Activated CD4-positive, alpha-beta memory T cell treated with anti-CD3 and anti-CD28 coated beads, Interleukin-2, amount 10 ng/mL, durations not matched to agents 7 days and 5 days (primary cell): ENCODE data around the gene ANKRD33B. TPM values are rescaled to one million over a fixed set of nuclear protein-coding genes. Genes with fewer than 3 reads are reported as not detected.
"Not testable (repeated sequence)": the region's sequence is repeated elsewhere in the genome, so short reads cannot be mapped to it uniquely, and the experiment has no call there.

Experiments used
- CTCF ChIA-PET: fragments of 350-600 bp; sonication (Branson Sonifier 250); formaldehyde crosslinking; loops from one replicate; lab custom pipeline; 2021; ENCODE audit warnings: antibody characterized with exemption, inconsistent platforms; lab: Charles Lee
- POLR2A ChIA-PET: fragments of 350-600 bp; sonication (Branson Sonifier 250); formaldehyde crosslinking; loops from one replicate; lab custom pipeline; 2021; ENCODE audit warnings: antibody characterized with exemption; lab: Charles Lee
- DNase-seq: peaks from one replicate; pipeline ENCODE4 v3.0.0-alpha.2; 2020
- H3K27ac Mint-ChIP-seq: one replicate; pipeline ENCODE4 v1.8.0; 2021; ENCODE audit warnings: mild to moderate bottlenecking, mixed read lengths
- H3K27me3 Mint-ChIP-seq: one replicate; pipeline ENCODE4 v1.8.0; 2021; ENCODE audit warnings: mixed read lengths
- H3K36me3 Mint-ChIP-seq: one replicate; pipeline ENCODE4 v1.8.0; 2021; ENCODE audit warnings: low read depth, mixed read lengths
- H3K4me1 Mint-ChIP-seq: one replicate; pipeline ENCODE4 v1.8.0; 2021; ENCODE audit warnings: mixed read lengths
- H3K4me3 Mint-ChIP-seq: one replicate; pipeline ENCODE4 v1.8.0; 2021; ENCODE audit warnings: mild to moderate bottlenecking, mixed read lengths
- H3K9me3 Mint-ChIP-seq: one replicate; pipeline ENCODE4 v1.8.0; 2021; ENCODE audit warnings: mixed read lengths
- total RNA-seq, 2 experiments: library from RNA; stranded (reverse); gene quantifications; one replicate each; pipeline ENCODE4 v1.2.3, GENCODE V29; 2021

Gene ANKRD33B
- total RNA-seq, 2 experiments from 2014 or later, result 9.5 to 9.9 TPM

GRCh38 chr5:10625700-10626472, 62.0 kb downstream of the ANKRD33B start:
- CTCF ChIA-PET, result interaction anchor here (0.9 to 5.2 kb wide), 5 partner anchors 11 to 342 kb away, joined by 3 to 118 read pairs (median 21); no protein-coding TSS in a partner anchor
- H3K27ac Mint-ChIP-seq, result no peak overlapping the region
- H3K9me3 Mint-ChIP-seq, result no peaks in the 10 kb centered on the region
- H3K36me3 Mint-ChIP-seq, result peaks cover 10% of the 10 kb centered on the region
- no peak overlapping the region for H3K4me3 Mint-ChIP-seq
- H3K27me3 Mint-ChIP-seq, result no peaks in the 10 kb centered on the region
- no peak for DNase-seq
- H3K4me1 Mint-ChIP-seq, result peaks cover 44% of the 10 kb centered on the region
- POLR2A ChIA-PET, result interaction anchor here (1.2 to 1.5 kb wide), 2 partner anchors 9 to 10 kb away, joined by 3 read pairs; no protein-coding TSS in a partner anchor

- no peak overlapping the region for H3K4me3 Mint-ChIP-seq
- POLR2A ChIA-PET, result interaction anchor here (1.1 to 1.5 kb wide), 4 partner anchors 8 to 178 kb away, joined by 3 to 4 read pairs (median 3); no protein-coding TSS in a partner anchor
- no peak overlapping the region for H3K27ac Mint-ChIP-seq
- no peak for DNase-seq
- CTCF ChIA-PET, result interaction anchor here (0.9 to 5.2 kb wide), 20 partner anchors 10 to 343 kb away, joined by 3 to 118 read pairs (median 6); partner anchors contain the start of gene MARCHF6
- peaks cover 8% of the 10 kb centered on the region for H3K36me3 Mint-ChIP-seq
- no peaks in the 10 kb centered on the region for H3K27me3 Mint-ChIP-seq
- no peaks in the 10 kb centered on the region for H3K9me3 Mint-ChIP-seq
- H3K4me1 Mint-ChIP-seq, result peaks cover 51% of the 10 kb centered on the region
Observed at GRCh38 chr5:10626473-10627013, 62.7 kb downstream of the ANKRD33B start.

GRCh38 chr5:10627160-10627701, 63.4 kb downstream of the ANKRD33B start:
- Mint-ChIP-seq H3K4me3 (peak overlapping the region; percentile 64), H3K27ac (peak overlapping the region; percentile 79)

GRCh38 chr5:10628601-10629000, 64.7 kb downstream of the ANKRD33B start:
- no peak overlapping the region for H3K27ac Mint-ChIP-seq
- ChIA-PET CTCF (interaction anchor here (1.3 to 5.2 kb wide), 23 partner anchors 8 to 379 kb away, joined by 3 to 118 read pairs (median 8); partner anchors contain the start of gene ATPSCKMT), POLR2A (interaction anchor here (0.6 to 1.9 kb wide), 6 partner anchors 33 to 345 kb away, joined by 3 to 7 read pairs (median 4); partner anchors contain the start of genes ANKRD33B, MARCHF6 and ROPN1L)
- peaks cover 63% of the 10 kb centered on the region for H3K4me1 Mint-ChIP-seq
- DNase-seq, result no peak
- no peaks in the 10 kb centered on the region for H3K27me3 Mint-ChIP-seq
- H3K4me3 Mint-ChIP-seq, result no peak overlapping the region
- H3K36me3 Mint-ChIP-seq, result peaks cover 10% of the 10 kb centered on the region
- H3K9me3 Mint-ChIP-seq, result no peaks in the 10 kb centered on the region

More at GRCh38 chr5:10627160-10627701, 63.4 kb downstream of the ANKRD33B start:
- ChIA-PET CTCF (interaction anchor here (0.6 to 5.2 kb wide), 61 partner anchors 8 to 378 kb away, joined by 3 to 118 read pairs (median 4); partner anchors contain the start of genes ATPSCKMT and MARCHF6), POLR2A (interaction anchor here (0.6 to 1.9 kb wide), 16 partner anchors 8 to 376 kb away, joined by 3 to 7 read pairs (median 3); partner anchors contain the start of genes ANKRD33B, DAP, MARCHF6 and ROPN1L)
- no peaks in the 10 kb centered on the region for H3K9me3 Mint-ChIP-seq
- peaks cover 8% of the 10 kb centered on the region for H3K36me3 Mint-ChIP-seq
- no peaks in the 10 kb centered on the region for H3K27me3 Mint-ChIP-seq
- no peak for DNase-seq
- H3K4me1 Mint-ChIP-seq, result peaks cover 51% of the 10 kb centered on the region

- H3K4me3 Mint-ChIP-seq, result no peak overlapping the region
- H3K36me3 Mint-ChIP-seq, result peaks cover 14% of the 10 kb centered on the region
- no peaks in the 10 kb centered on the region for H3K27me3 Mint-ChIP-seq
- H3K9me3 Mint-ChIP-seq, result no peaks in the 10 kb centered on the region
- H3K4me1 Mint-ChIP-seq, result peaks cover 74% of the 10 kb centered on the region
- POLR2A ChIA-PET, result interaction anchor here (1.0 kb wide), 1 partner anchor 66 kb away, joined by 3 read pairs; the partner anchor contains the start of gene ANKRD33B
- H3K27ac Mint-ChIP-seq, result no peak overlapping the region
- CTCF ChIA-PET, result interaction anchor here (0.8 to 5.2 kb wide), 6 partner anchors 54 to 346 kb away, joined by 3 to 118 read pairs (median 4); no protein-coding TSS in a partner anchor
- no peak for DNase-seq
Observed at GRCh38 chr5:10629682-10630081, 65.8 kb downstream of the ANKRD33B start.

- Mint-ChIP-seq H3K36me3 (peaks cover 14% of the 10 kb centered on the region), H3K4me1 (peaks cover 78% of the 10 kb centered on the region), H3K4me3 (no peak overlapping the region), H3K27ac (no peak overlapping the region), H3K27me3 (no peaks in the 10 kb centered on the region), H3K9me3 (no peaks in the 10 kb centered on the region)
- POLR2A ChIA-PET, result interaction anchor here (1.0 kb wide), 1 partner anchor 66 kb away, joined by 3 read pairs; the partner anchor contains the start of gene ANKRD33B
- no peak for DNase-seq
- CTCF ChIA-PET, result interaction anchor here (1.1 to 5.2 kb wide), 5 partner anchors 59 to 346 kb away, joined by 3 to 118 read pairs (median 5); no protein-coding TSS in a partner anchor
Observed at GRCh38 chr5:10630126-10630525, 66.3 kb downstream of the ANKRD33B start.

- CTCF ChIA-PET, result interaction anchor here (5.2 kb wide), 1 partner anchor 178 kb away, joined by 118 read pairs; no protein-coding TSS in a partner anchor
- H3K4me3 Mint-ChIP-seq, DNase-seq, H3K9me3 Mint-ChIP-seq, H3K27me3 Mint-ChIP-seq, POLR2A ChIA-PET: not testable (repeated sequence)
- H3K36me3 Mint-ChIP-seq, result peaks cover 11% of the 10 kb centered on the region
- peaks cover 85% of the 10 kb centered on the region for H3K4me1 Mint-ChIP-seq
- peak overlapping the region; percentile 0 for H3K27ac Mint-ChIP-seq
Observed at GRCh38 chr5:10630744-10631143, 66.9 kb downstream of the ANKRD33B start.

GRCh38 chr5:10631316-10631996, 67.6 kb downstream of the ANKRD33B start:
- CTCF ChIA-PET, result interaction anchor here (1.0 to 2.3 kb wide), 2 partner anchors 12 to 179 kb away, joined by 3 to 8 read pairs; no protein-coding TSS in a partner anchor
- DNase-seq, result no peak
- Mint-ChIP-seq H3K9me3 (no peaks in the 10 kb centered on the region), H3K4me3 (peak overlapping the region; percentile 66), H3K27me3 (no peaks in the 10 kb centered on the region), H3K27ac (peak overlapping the region; percentile 97), H3K4me1 (peaks cover 88% of the 10 kb centered on the region), H3K36me3 (peaks cover 11% of the 10 kb centered on the region)
- POLR2A ChIA-PET, result interaction anchor here (1.1 to 3.4 kb wide), 4 partner anchors 129 to 381 kb away, joined by 3 to 12 read pairs (median 6); partner anchors contain the start of genes ATPSCKMT, CCT5, DAP and MARCHF6

- CTCF ChIA-PET, result interaction anchor here (1.0 to 2.3 kb wide), 3 partner anchors 12 to 179 kb away, joined by 3 to 8 read pairs (median 6); no protein-coding TSS in a partner anchor
- Mint-ChIP-seq H3K36me3 (peaks cover 11% of the 10 kb centered on the region), H3K27me3 (no peaks in the 10 kb centered on the region), H3K9me3 (no peaks in the 10 kb centered on the region), H3K4me3 (peak overlapping the region; percentile 66), H3K27ac (peak overlapping the region; percentile 97), H3K4me1 (peaks cover 88% of the 10 kb centered on the region)
- peak; percentile 71 for DNase-seq
- POLR2A ChIA-PET, result interaction anchor here (0.8 to 3.4 kb wide), 5 partner anchors 38 to 382 kb away, joined by 3 to 12 read pairs (median 5); partner anchors contain the start of genes ATPSCKMT, CCT5, DAP and MARCHF6
Observed at GRCh38 chr5:10632110-10632761, 68.4 kb downstream of the ANKRD33B start.

GRCh38 chr5:10633271-10634049, 69.6 kb downstream of the ANKRD33B start:
- POLR2A ChIA-PET, result interaction anchor here (0.7 to 3.4 kb wide), 6 partner anchors 12 to 383 kb away, joined by 3 to 16 read pairs (median 8); partner anchors contain the start of genes ATPSCKMT, CCT5 and MARCHF6
- Mint-ChIP-seq H3K4me3 (peak overlapping the region; percentile 63), H3K27me3 (no peaks in the 10 kb centered on the region), H3K4me1 (peaks cover 85% of the 10 kb centered on the region), H3K9me3 (peaks cover 3% of the 10 kb centered on the region), H3K36me3 (peaks cover 21% of the 10 kb centered on the region), H3K27ac (peak overlapping the region; percentile 97)
- CTCF ChIA-PET, result interaction anchor here (1.3 to 2.3 kb wide), 5 partner anchors 56 to 349 kb away, joined by 3 to 8 read pairs (median 5); no protein-coding TSS in a partner anchor
- DNase-seq, result peak; percentile 74
